Measurements from ENCODE around the gene CYTL1.
A peak's percentile ranks its signal among the peaks of the same experiment; 100 is the strongest.

CYTL1 gene

DNA sequence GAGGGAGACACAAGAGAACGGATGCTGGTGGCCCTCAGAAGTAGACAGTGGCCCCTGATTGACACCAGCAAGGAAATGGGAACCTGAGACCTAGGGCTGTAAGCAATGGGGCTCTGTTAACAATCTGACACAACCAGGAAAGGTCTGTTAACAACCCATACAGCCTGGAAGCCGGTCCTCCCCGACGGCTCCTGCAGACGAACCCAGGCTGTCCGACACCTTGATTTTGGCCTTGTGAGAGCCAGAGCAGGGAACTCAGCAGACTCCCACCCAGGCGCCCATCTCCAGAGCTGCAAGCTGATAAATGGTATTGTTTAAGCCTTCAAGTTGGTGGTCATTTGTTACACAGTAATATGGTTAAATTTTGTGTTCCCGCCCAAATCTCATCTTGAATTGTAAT is 10.2 kb upstream of the CYTL1 start:
- H3K4me1 Mint-ChIP-seq = peaks cover 5% of the 10 kb centered on the region
- no peak for ATAC-seq (replicated peaks; ENCODE audit: extremely low read depth, poor library complexity, severe bottlenecking)

DNA sequence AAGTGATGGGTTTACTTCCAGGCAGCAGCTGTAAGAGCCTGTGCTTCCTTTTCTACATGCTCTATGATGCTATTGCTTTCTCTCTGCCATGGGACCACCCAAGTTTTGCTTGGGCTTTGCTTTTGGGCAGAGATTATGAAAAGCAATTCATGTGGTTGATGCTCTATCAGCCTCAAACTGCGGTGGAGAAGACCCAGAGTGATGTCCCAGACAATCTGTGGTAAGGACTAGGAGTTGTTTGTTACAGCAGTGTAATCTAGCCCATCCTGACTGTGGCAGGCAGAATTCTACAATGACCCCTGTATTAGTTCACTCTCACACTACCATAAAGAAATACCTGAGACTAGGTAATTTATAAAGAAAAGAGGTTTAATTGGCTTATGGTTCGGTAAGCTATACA is 9.2 kb upstream of the CYTL1 start:
- Mint-ChIP-seq H3K9me3 (no peaks in the 10 kb centered on the region), H3K4me1 (peaks cover 4% of the 10 kb centered on the region), H3K27me3 (peaks cover 69% of the 10 kb centered on the region), H3K27ac (ENCODE audit: low read depth) (no peak overlapping the region), H3K36me3 (ENCODE audit: insufficient read depth) (no peaks in the 10 kb centered on the region), H3K4me3 (no peak overlapping the region)
- no peak for ATAC-seq (replicated peaks; ENCODE audit: extremely low read depth, poor library complexity, severe bottlenecking)
- no peak for DNase-seq (ENCODE audit: low spot score in 2 of 2)

More for the DNA sequence above, 10.2 kb upstream of the CYTL1 start:
- Mint-ChIP-seq H3K36me3 (ENCODE audit: insufficient read depth) (no peaks in the 10 kb centered on the region), H3K27me3 (peaks cover 70% of the 10 kb centered on the region), H3K27ac (ENCODE audit: low read depth) (no peak overlapping the region), H3K4me3 (no peak overlapping the region), H3K9me3 (no peaks in the 10 kb centered on the region)
- no peak for DNase-seq (ENCODE audit: low spot score in 2 of 2)

DNA sequence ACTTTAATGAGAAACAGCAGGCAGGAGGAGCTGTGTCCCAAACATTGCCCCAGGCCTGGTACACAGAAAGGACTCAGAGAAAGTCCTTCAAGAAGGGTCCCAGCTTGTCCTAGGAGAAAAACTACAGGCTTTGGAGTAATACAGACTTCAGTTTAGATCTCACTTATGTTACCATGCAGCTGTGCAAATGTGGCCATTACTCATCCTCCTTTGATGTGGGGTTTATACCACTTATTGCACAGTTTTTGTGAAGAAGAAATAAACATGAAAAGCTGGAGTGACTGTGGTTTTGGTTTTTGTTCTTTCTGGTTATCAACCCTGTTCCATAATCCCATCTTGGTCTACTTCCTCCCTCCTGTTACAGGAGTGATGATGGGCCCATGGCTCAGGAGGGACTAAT is 8.1 kb upstream of the CYTL1 start:
- ATAC-seq (replicated peaks; ENCODE audit: extremely low read depth, poor library complexity, severe bottlenecking) (no peak), DNase-seq (ENCODE audit: low spot score in 2 of 2) (no peak)
- no peaks in the 10 kb centered on the region for H3K4me1 Mint-ChIP-seq
- no peaks in the 10 kb centered on the region for H3K36me3 Mint-ChIP-seq (ENCODE audit: insufficient read depth)
- no peak overlapping the region for H3K27ac Mint-ChIP-seq (ENCODE audit: low read depth)
- no peaks in the 10 kb centered on the region for H3K9me3 Mint-ChIP-seq
- no peak overlapping the region for H3K4me3 Mint-ChIP-seq
- peaks cover 67% of the 10 kb centered on the region for H3K27me3 Mint-ChIP-seq

GRCh38 chr4:5026371-5026770 is 7.1 kb upstream of the CYTL1 start:
- no peak overlapping the region for H3K4me3 Mint-ChIP-seq
- DNase-seq (ENCODE audit: low spot score in 2 of 2) (no peak), ATAC-seq (replicated peaks; ENCODE audit: extremely low read depth, poor library complexity, severe bottlenecking) (no peak)
- H3K27ac Mint-ChIP-seq (ENCODE audit: low read depth) = no peak overlapping the region
- H3K4me1 Mint-ChIP-seq = no peaks in the 10 kb centered on the region
- H3K36me3 Mint-ChIP-seq (ENCODE audit: insufficient read depth) = no peaks in the 10 kb centered on the region
- no peaks in the 10 kb centered on the region for H3K9me3 Mint-ChIP-seq
- peaks cover 63% of the 10 kb centered on the region for H3K27me3 Mint-ChIP-seq

- ATAC-seq (replicated peaks; ENCODE audit: extremely low read depth, poor library complexity, severe bottlenecking) (no peak), DNase-seq (ENCODE audit: low spot score in 2 of 2) (no peak)
- H3K4me1 Mint-ChIP-seq = no peaks in the 10 kb centered on the region
- H3K27me3 Mint-ChIP-seq = peaks cover 56% of the 10 kb centered on the region
- H3K27ac Mint-ChIP-seq (ENCODE audit: low read depth) = no peak overlapping the region
- H3K4me3 Mint-ChIP-seq = no peak overlapping the region
- H3K36me3 Mint-ChIP-seq (ENCODE audit: insufficient read depth) = no peaks in the 10 kb centered on the region
- H3K9me3 Mint-ChIP-seq = no peaks in the 10 kb centered on the region
These were observed 5.4 kb upstream of the CYTL1 start for GRCh38 chr4:5024673-5025072.

DNA sequence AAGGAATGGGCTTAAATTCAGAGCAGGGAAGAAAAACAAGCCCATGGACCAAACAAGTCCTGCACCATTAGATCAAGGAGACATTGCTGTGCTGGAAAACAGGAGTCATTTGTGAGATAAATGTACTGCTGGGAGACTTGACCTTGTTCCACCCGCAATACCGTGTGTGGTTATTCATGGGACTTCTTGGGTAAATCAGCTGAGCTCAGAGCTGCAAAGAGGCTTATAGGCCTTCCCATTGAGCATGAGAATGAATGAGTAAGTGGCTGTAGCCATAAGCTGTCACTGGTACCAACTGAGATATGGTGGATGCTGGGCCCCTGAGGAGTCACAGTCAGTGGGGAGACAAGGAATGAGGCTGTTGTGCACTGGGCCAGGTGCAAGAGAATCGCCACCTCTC is 2.3 kb upstream of the CYTL1 start:
- Mint-ChIP-seq H3K4me1 (no peaks in the 10 kb centered on the region), H3K4me3 (no peak overlapping the region), H3K27ac (ENCODE audit: low read depth) (no peak overlapping the region), H3K36me3 (ENCODE audit: insufficient read depth) (no peaks in the 10 kb centered on the region), H3K9me3 (no peaks in the 10 kb centered on the region), H3K27me3 (peaks cover 51% of the 10 kb centered on the region)
- DNase-seq (ENCODE audit: low spot score in 2 of 2) (no peak), ATAC-seq (replicated peaks; ENCODE audit: extremely low read depth, poor library complexity, severe bottlenecking) (no peak)

DNA sequence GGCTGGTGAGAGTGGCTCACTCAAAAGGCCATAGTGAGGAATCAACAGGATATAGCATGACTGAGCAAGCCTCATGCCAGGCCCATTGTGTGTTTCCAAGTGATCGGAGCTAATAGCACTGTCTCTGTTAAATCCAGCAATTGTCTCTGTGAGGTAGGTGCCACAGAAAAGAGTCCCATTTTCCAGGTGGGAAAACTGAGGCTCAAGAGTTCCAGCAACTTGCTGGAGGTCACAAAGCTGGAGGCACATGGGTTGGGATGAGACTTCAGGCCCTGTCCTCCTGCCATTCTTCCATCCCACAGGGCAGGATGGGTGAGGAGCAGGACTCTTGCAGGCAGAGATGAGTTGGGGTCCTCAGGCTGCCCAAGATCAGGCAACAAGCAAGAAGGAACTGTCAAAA is 1.1 kb upstream of the CYTL1 start:
- H3K36me3 Mint-ChIP-seq (ENCODE audit: insufficient read depth) = no peaks in the 10 kb centered on the region
- no peaks in the 10 kb centered on the region for H3K4me1 Mint-ChIP-seq
- peaks cover 51% of the 10 kb centered on the region for H3K27me3 Mint-ChIP-seq
- DNase-seq (ENCODE audit: low spot score in 2 of 2) (no peak), ATAC-seq (replicated peaks; ENCODE audit: extremely low read depth, poor library complexity, severe bottlenecking) (no peak)
- H3K4me3 Mint-ChIP-seq = no peak overlapping the region
- H3K9me3 Mint-ChIP-seq = no peaks in the 10 kb centered on the region
- H3K27ac Mint-ChIP-seq (ENCODE audit: low read depth) = no peak overlapping the region

GRCh38 chr4:5019796-5020195 is 538 bp upstream of the CYTL1 start:
- peak; percentile 14 for ATAC-seq (replicated peaks; ENCODE audit: extremely low read depth, poor library complexity, severe bottlenecking)
- Mint-ChIP-seq H3K4me3 (no peak overlapping the region), H3K9me3 (no peaks in the 10 kb centered on the region), H3K4me1 (no peaks in the 10 kb centered on the region), H3K27ac (ENCODE audit: low read depth) (no peak overlapping the region), H3K27me3 (peaks cover 51% of the 10 kb centered on the region), H3K36me3 (ENCODE audit: insufficient read depth) (no peaks in the 10 kb centered on the region)
- no peak for DNase-seq (ENCODE audit: low spot score in 2 of 2)

- Mint-ChIP-seq H3K4me1 (no peaks in the 10 kb centered on the region), H3K27me3 (peaks cover 43% of the 10 kb centered on the region), H3K27ac (ENCODE audit: low read depth) (no peak overlapping the region), H3K36me3 (ENCODE audit: insufficient read depth) (no peaks in the 10 kb centered on the region), H3K4me3 (no peak overlapping the region), H3K9me3 (no peaks in the 10 kb centered on the region)
- ATAC-seq (replicated peaks; ENCODE audit: extremely low read depth, poor library complexity, severe bottlenecking) (no peak), DNase-seq (ENCODE audit: low spot score in 2 of 2) (no peak)
These were observed 655 bp downstream of the CYTL1 start for GRCh38 chr4:5018603-5019002.

DNA sequence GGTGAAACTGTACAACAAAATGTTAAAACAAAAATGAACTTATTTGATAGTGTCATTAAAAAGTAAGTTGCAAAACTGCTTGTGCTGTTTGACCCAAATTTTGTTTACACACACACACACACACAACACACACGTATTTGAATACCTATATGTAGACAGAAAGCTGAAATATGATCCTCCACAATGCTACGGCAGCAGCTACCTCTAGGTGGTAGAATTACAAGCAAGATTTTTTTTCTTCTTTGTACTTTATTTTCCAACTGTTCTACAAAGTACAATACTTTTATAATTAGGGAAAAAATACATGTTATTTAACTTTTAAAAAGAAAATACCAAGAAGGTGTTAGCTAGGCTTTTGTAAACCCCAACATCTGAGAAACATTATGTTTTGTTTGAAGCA is 1.2 kb downstream of the CYTL1 start:
- no peaks in the 10 kb centered on the region for H3K36me3 Mint-ChIP-seq (ENCODE audit: insufficient read depth)
- H3K27me3 Mint-ChIP-seq = peaks cover 46% of the 10 kb centered on the region
- ATAC-seq (replicated peaks; ENCODE audit: extremely low read depth, poor library complexity, severe bottlenecking) = no peak
- no peak for DNase-seq (ENCODE audit: low spot score in 2 of 2)
- no peak overlapping the region for H3K27ac Mint-ChIP-seq (ENCODE audit: low read depth)
- no peak overlapping the region for H3K4me3 Mint-ChIP-seq
- H3K9me3 Mint-ChIP-seq = no peaks in the 10 kb centered on the region
- no peaks in the 10 kb centered on the region for H3K4me1 Mint-ChIP-seq

DNA sequence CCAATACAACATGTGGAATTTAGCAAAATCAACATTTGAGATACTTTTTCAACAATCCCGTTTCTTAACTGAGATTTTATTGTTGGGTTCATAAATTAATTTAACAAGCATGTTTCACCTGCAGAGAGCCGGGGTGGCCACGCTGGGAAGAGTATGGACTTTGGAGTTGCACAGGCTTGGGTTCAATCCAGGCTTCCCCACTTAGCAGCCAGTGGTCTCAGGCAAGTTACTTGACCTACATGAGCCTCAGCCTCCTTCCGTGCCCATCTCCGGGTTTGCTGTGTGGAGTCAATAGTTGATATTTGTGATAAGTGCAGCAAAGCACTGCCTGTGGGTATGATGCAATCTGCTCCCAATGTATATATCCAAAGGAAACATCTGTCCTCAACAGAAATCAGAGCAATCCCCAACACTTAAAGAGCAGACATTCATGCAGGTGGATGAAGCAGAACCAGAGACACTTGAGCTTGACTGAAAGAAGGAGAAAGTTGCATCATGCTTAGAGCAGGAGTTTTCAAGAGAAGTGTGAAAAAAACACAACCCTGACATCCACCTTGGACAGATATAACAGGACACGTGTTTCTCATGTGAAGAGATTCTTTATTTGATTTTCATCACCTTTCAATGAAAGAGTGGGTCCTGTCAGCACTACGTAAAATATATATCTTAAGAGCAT is 5.1 kb downstream of the CYTL1 start:
- Mint-ChIP-seq H3K27me3 (peaks cover 73% of the 10 kb centered on the region), H3K36me3 (ENCODE audit: insufficient read depth) (no peaks in the 10 kb centered on the region), H3K9me3 (no peaks in the 10 kb centered on the region), H3K4me3 (no peak overlapping the region), H3K27ac (ENCODE audit: low read depth) (no peak overlapping the region), H3K4me1 (no peaks in the 10 kb centered on the region)
- DNase-seq (ENCODE audit: low spot score in 2 of 2) (no peak), ATAC-seq (replicated peaks; ENCODE audit: extremely low read depth, poor library complexity, severe bottlenecking) (no peak)

DNA sequence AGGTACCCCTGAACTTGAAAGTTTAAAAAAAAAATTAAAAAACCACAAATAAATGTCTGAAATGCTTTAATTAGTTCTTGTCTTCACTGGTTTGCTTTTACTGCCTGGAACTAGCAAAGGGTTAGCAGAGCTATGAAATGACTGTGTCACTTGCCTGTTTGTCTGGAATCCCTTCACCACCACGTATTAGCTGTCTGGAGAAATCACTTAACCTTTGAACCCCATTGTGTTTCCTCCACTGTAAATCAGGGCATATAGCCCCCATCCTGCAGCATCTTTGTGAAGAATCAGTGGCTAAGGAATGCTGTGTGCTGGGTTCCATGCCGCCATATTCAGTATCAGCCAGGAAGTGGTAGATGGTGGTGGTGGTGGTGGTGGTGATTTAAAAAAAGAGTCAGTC is 6.3 kb downstream of the CYTL1 start:
- Mint-ChIP-seq H3K27me3 (peaks cover 80% of the 10 kb centered on the region), H3K4me3 (no peak overlapping the region), H3K9me3 (no peaks in the 10 kb centered on the region), H3K4me1 (no peaks in the 10 kb centered on the region), H3K27ac (ENCODE audit: low read depth) (no peak overlapping the region), H3K36me3 (ENCODE audit: insufficient read depth) (no peaks in the 10 kb centered on the region)
- DNase-seq (ENCODE audit: low spot score in 2 of 2) (no peak), ATAC-seq (replicated peaks; ENCODE audit: extremely low read depth, poor library complexity, severe bottlenecking) (no peak)

DNA sequence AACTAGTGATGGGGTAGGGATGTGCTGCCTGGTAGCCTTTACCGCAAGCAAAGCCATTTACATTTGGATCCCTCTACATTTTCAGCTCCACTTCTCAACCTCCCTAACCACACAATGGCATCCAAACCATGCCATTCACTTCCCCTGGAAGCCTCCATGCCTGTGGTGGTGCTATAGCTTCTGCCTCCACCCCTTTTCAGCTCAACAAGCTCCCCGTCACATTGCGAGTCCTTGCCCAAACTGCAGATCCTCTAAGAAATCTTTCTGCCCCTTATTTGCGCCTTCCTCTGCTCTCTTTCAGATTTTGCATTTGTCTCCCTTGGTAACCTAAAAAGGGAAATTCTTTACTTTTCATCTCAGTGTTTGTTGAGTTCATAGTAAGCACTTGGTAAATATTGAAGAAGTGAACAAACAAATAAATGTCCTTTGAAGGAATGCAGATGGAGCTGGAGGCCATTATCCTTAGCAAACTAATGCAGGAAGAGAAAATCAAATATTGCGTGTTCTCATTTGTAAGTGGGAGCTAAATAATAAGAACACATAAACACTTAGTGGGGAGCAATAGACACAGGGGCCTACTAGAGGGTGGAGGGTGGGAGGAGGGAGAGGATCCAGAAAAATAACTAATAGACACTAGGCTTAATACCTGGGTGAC is 6.9 kb downstream of the CYTL1 start:
- ATAC-seq (replicated peaks; ENCODE audit: extremely low read depth, poor library complexity, severe bottlenecking) (no peak), DNase-seq (ENCODE audit: low spot score in 2 of 2) (no peak)
- Mint-ChIP-seq H3K9me3 (no peaks in the 10 kb centered on the region), H3K27ac (ENCODE audit: low read depth) (no peak overlapping the region), H3K36me3 (ENCODE audit: insufficient read depth) (no peaks in the 10 kb centered on the region), H3K27me3 (peaks cover 74% of the 10 kb centered on the region), H3K4me3 (no peak overlapping the region), H3K4me1 (no peaks in the 10 kb centered on the region)
